ENCODE data around the gene CEACAM8.
"Not testable (repeated sequence)": the region's sequence is repeated elsewhere in the genome, so short reads cannot be mapped to it uniquely, and the experiment has no call there.

Gene CEACAM8

GRCh38 chr19:42594617-42595489 is at the start of gene CEACAM8:
TSS of gene CEACAM8 (minus strand) at chr19:42594924. CDS start at chr19:42594828, 96 bp downstream.
- DNase-seq (ENCODE audit: low spot score), result no peak

- not testable (repeated sequence) for DNase-seq (ENCODE audit: low spot score)
These were observed 44.8 kb upstream of the CEACAM8 start for GRCh38 chr19:42639324-42640092.

GRCh38 chr19:42635233-42635539 is 40.5 kb upstream of the CEACAM8 start:
- DNase-seq (ENCODE audit: low spot score), result no peak

GRCh38 chr19:42634409-42635232 is 39.9 kb upstream of the CEACAM8 start:
- DNase-seq (ENCODE audit: low spot score), result peak; percentile 8

- DNase-seq (ENCODE audit: low spot score), result no peak
These were observed 34.5 kb upstream of the CEACAM8 start for GRCh38 chr19:42629191-42629590.

- DNase-seq (ENCODE audit: low spot score), result no peak
These were observed 33.9 kb upstream of the CEACAM8 start for GRCh38 chr19:42628411-42629140.

GRCh38 chr19:42627916-42628315 is 33.2 kb upstream of the CEACAM8 start:
- no peak for DNase-seq (ENCODE audit: low spot score)

- DNase-seq (ENCODE audit: low spot score), result no peak
These were observed 31.5 kb upstream of the CEACAM8 start for GRCh38 chr19:42626181-42626580.

GRCh38 chr19:42619271-42619670 is 24.5 kb upstream of the CEACAM8 start:
- DNase-seq (ENCODE audit: low spot score), result no peak

GRCh38 chr19:42613666-42614065 is 18.9 kb upstream of the CEACAM8 start:
- DNase-seq (ENCODE audit: low spot score), result no peak

GRCh38 chr19:42610401-42610915 is 15.7 kb upstream of the CEACAM8 start:
- not testable (repeated sequence) for DNase-seq (ENCODE audit: low spot score)

- DNase-seq (ENCODE audit: low spot score), result peak; percentile 49
These were observed 12.1 kb upstream of the CEACAM8 start for GRCh38 chr19:42606660-42607351.

GRCh38 chr19:42601811-42602443 is 7.2 kb upstream of the CEACAM8 start:
- DNase-seq (ENCODE audit: low spot score), result no peak

- DNase-seq (ENCODE audit: low spot score), result peak; percentile 35
These were observed 1.8 kb upstream of the CEACAM8 start for GRCh38 chr19:42596391-42597072.

GRCh38 chr19:42595550-42596172 is 937 bp upstream of the CEACAM8 start:
- DNase-seq (ENCODE audit: low spot score), result no peak

- DNase-seq (ENCODE audit: low spot score), result no peak
These were observed 4.9 kb downstream of the CEACAM8 start for GRCh38 chr19:42589792-42590191.

- no peak for DNase-seq (ENCODE audit: low spot score)
These were observed 10.3 kb downstream of the CEACAM8 start for GRCh38 chr19:42584466-42584865.

- DNase-seq (ENCODE audit: low spot score), result no peak
These were observed 17.7 kb downstream of the CEACAM8 start for GRCh38 chr19:42577016-42577415.

- DNase-seq (ENCODE audit: low spot score), result no peak
These were observed 18.5 kb downstream of the CEACAM8 start for GRCh38 chr19:42576241-42576640.
